ENCODE data around the gene TFDP2. TPM values are rescaled to one million over a fixed set of nuclear protein-coding genes. Genes with fewer than 3 reads are reported as not detected.

TFDP2 gene
- total RNA-seq, 1 experiment from 2014 or later: 48.2 TPM

- 0 out of 2 replicates have a peak, but pooled peaks cover 6% of the 10 kb centered on the region for H3K9me3 Mint-ChIP-seq
- TF ChIP-seq EMX1 (CRISPR knock-in tag; IDR thresholded peaks at IDR 0.05): no peak
- TF ChIP-seq NFYB (CRISPR knock-in tag; conservative IDR thresholded peaks at IDR 0.05; ENCODE audit: low read depth): no peak
- TF ChIP-seq CTCF (IDR thresholded peaks at IDR 0.05): no peak
- TF ChIP-seq GRHL2 (CRISPR knock-in tag; IDR thresholded peaks at IDR 0.05; ENCODE audit: insufficient replicate concordance, severe bottlenecking): no peak
- TF ChIP-seq E2F1 (CRISPR knock-in tag; IDR thresholded peaks at IDR 0.05): no peak
- no peak for TF ChIP-seq ZBTB21 (CRISPR knock-in tag; IDR thresholded peaks at IDR 0.05; ENCODE audit: borderline replicate concordance)
- TF ChIP-seq PREB (CRISPR knock-in tag; IDR thresholded peaks at IDR 0.05; ENCODE audit: borderline replicate concordance): no peak
- TF ChIP-seq SMAD4 (CRISPR knock-in tag; IDR thresholded peaks at IDR 0.05): no peak
- TF ChIP-seq MLX (CRISPR knock-in tag; IDR thresholded peaks at IDR 0.05): no peak
- no peak for TF ChIP-seq ZNF121 (CRISPR knock-in tag; IDR thresholded peaks at IDR 0.05)
- no peak for TF ChIP-seq CREM (CRISPR knock-in tag; IDR thresholded peaks at IDR 0.05)
- no peak for TF ChIP-seq FOXK1 (CRISPR knock-in tag; IDR thresholded peaks at IDR 0.05)
- no peak for TF ChIP-seq ZNF396 (CRISPR knock-in tag; IDR thresholded peaks at IDR 0.05; ENCODE audit: borderline replicate concordance)
- no peak for TF ChIP-seq TP53 (CRISPR knock-in tag; IDR thresholded peaks at IDR 0.05)
- TF ChIP-seq ZNF416 (CRISPR knock-in tag; IDR thresholded peaks at IDR 0.05): no peak
- TF ChIP-seq NR3C1 (CRISPR knock-in tag; conservative IDR thresholded peaks at IDR 0.05; ENCODE audit: low read depth): no peak
Observed at GRCh38 chr3:142035308-142035922, 113.9 kb downstream of the TFDP2 start.

GRCh38 chr3:142033292-142033691 is 116.1 kb downstream of the TFDP2 start:
- DNase-seq (ENCODE audit: low spot score): no peak
- ATAC-seq: no peak
- Mint-ChIP-seq H3K9me3 (0 out of 2 replicates have a peak, but pooled peaks cover 6% of the 10 kb centered on the region), H3K27ac (no peak overlapping the region), H3K36me3 (no peaks in the 10 kb centered on the region), H3K4me3 (no peak overlapping the region), H3K27me3 (ENCODE audit: low read depth) (no peaks in the 10 kb centered on the region), H3K4me1 (peaks cover 13% of the 10 kb centered on the region)
- ChIA-PET CTCF (no interaction called here), POLR2A (no interaction called here)
- TF ChIP-seq ZNF423 (CRISPR knock-in tag; IDR thresholded peaks at IDR 0.05) (no peak), ATF1 (CRISPR knock-in tag; IDR thresholded peaks at IDR 0.05) (no peak), USF1 (CRISPR knock-in tag; IDR thresholded peaks at IDR 0.05) (no peak), JAZF1 (CRISPR knock-in tag; IDR thresholded peaks at IDR 0.05) (no peak), FOXP1 (CRISPR knock-in tag; IDR thresholded peaks at IDR 0.05; ENCODE audit: borderline replicate concordance) (no peak), JUN (CRISPR knock-in tag; IDR thresholded peaks at IDR 0.05) (no peak), NFE2L1 (CRISPR knock-in tag; IDR thresholded peaks at IDR 0.05) (no peak), ETV6 (CRISPR knock-in tag; IDR thresholded peaks at IDR 0.05) (no peak), ZNF138 (CRISPR knock-in tag; conservative IDR thresholded peaks at IDR 0.05) (no peak), MLX (CRISPR knock-in tag; IDR thresholded peaks at IDR 0.05) (no peak), ZNF219 (CRISPR knock-in tag; IDR thresholded peaks at IDR 0.05; ENCODE audit: borderline replicate concordance) (no peak), MXD4 (CRISPR knock-in tag; IDR thresholded peaks at IDR 0.05; ENCODE audit: borderline replicate concordance) (no peak), SOX15 (CRISPR knock-in tag; IDR thresholded peaks at IDR 0.05) (no peak)

More at GRCh38 chr3:142035308-142035922, 113.9 kb downstream of the TFDP2 start:
- POLR2A ChIA-PET: no interaction called here
- Mint-ChIP-seq H3K36me3 (no peaks in the 10 kb centered on the region), H3K27ac (no peak overlapping the region), H3K4me3 (no peak overlapping the region), H3K4me1 (no peaks in the 10 kb centered on the region), H3K27me3 (ENCODE audit: low read depth) (no peaks in the 10 kb centered on the region)
- DNase-seq (ENCODE audit: low spot score) (no peak), ATAC-seq (no peak)
- CTCF ChIA-PET: no interaction called here

Measured in WTC11 (cell line).